DND-41 (cell line): Measurements from ENCODE around the gene RAPGEF1.

Experiments used
- CTCF ChIP-seq: IDR thresholded peaks from 2 replicates; pipeline ENCODE4 v1.5.1; 2012; ENCODE audit warnings: borderline replicate concordance, low read length, moderate library complexity, mild to moderate bottlenecking; ENCODE audit not compliant: poor library complexity, severe bottlenecking; ENCODE audit errors: extremely low read depth
- EZH2 ChIP-seq: IDR thresholded peaks from 3 replicates; pipeline ENCODE4 v1.6.1; 2012; ENCODE audit warnings: borderline replicate concordance, low read depth, mild to moderate bottlenecking, moderate library complexity, low read length, inconsistent platforms; ENCODE audit not compliant: severe bottlenecking

- TF ChIP-seq CTCF = no peak
- no peak for TF ChIP-seq EZH2
Observed at GRCh38 chr9:131618785-131619184, 121.1 kb downstream of the RAPGEF1 start.
